A549 treated with CORT108297 at 1 μM for 4 hours (cell line): ENCODE measurements around the gene YBX2. TPM values are rescaled to one million over a fixed set of nuclear protein-coding genes. Genes with fewer than 3 reads are reported as not detected.

Experiments
- total RNA-seq: library from RNA; stranded (reverse); fragments of 200-300 nt; extraction: Qiagen RNA extraction; gene quantifications from 5 replicates; pipeline ENCODE4 v1.2.3, GENCODE V29; 2022

The YBX2 gene
- total RNA-seq, 1 experiment from 2014 or later: 0.65 TPM

Other genes starting within 250 kb of the YBX2 start
- not detected in 5 replicates for gene CLEC10A, start 214.4 kb downstream of the YBX2 start, total RNA-seq
- 0.14 TPM in 1 of 5 replicates, not detected in the others for gene ASGR2, start 179.8 kb downstream of the YBX2 start, total RNA-seq
- 0.59 to 1.4 TPM (median 1.2 TPM) in 5 replicates for gene ASGR1, start 115.3 kb downstream of the YBX2 start, total RNA-seq
- gene DLG4, start 74.8 kb downstream of the YBX2 start, total RNA-seq: 6.8 to 9.8 TPM (median 8.2 TPM) in 5 replicates
- gene ACADVL, start 74.7 kb downstream of the YBX2 start, total RNA-seq: 308 to 483 TPM (median 455 TPM) in 5 replicates
- gene DVL2, start 60.1 kb downstream of the YBX2 start, total RNA-seq: 30.7 to 43.1 TPM (median 40.7 TPM) in 5 replicates
- 82.4 to 100 TPM (median 91.5 TPM) in 5 replicates for gene PHF23, start 55.2 kb downstream of the YBX2 start, total RNA-seq
- gene GABARAP, start 52.2 kb downstream of the YBX2 start, total RNA-seq: 645 to 806 TPM (median 682 TPM) in 5 replicates
- gene CTDNEP1, start 42.9 kb downstream of the YBX2 start, total RNA-seq: 221 to 239 TPM (median 226 TPM) in 5 replicates
- 121 to 141 TPM (median 127 TPM) in 5 replicates for gene ELP5, start 42.4 kb downstream of the YBX2 start, total RNA-seq
- gene CLDN7, start 32.2 kb downstream of the YBX2 start, total RNA-seq: 0.84 to 1.2 TPM (median 0.97 TPM) in 5 replicates
- 0.15 to 0.27 TPM (median 0.26 TPM) in 5 replicates for gene SLC2A4, start 12.9 kb downstream of the YBX2 start, total RNA-seq
- gene EIF5A, start 13.0 kb upstream of the YBX2 start, total RNA-seq: 1,648 to 1,788 TPM (median 1,697 TPM) in 5 replicates
- gene GPS2, start 20.7 kb upstream of the YBX2 start, total RNA-seq: 88.2 to 105 TPM (median 103 TPM) in 5 replicates
- gene NEURL4, start 34.7 kb upstream of the YBX2 start, total RNA-seq: 22.9 to 38.3 TPM (median 34.9 TPM) in 5 replicates
- gene ACAP1, start 41.9 kb upstream of the YBX2 start, total RNA-seq: 0.48 to 5.1 TPM (median 4.2 TPM) in 5 replicates
- gene KCTD11, start 57.5 kb upstream of the YBX2 start, total RNA-seq: 11.8 to 15.9 TPM (median 13.7 TPM) in 5 replicates
- gene TMEM95, start 60.5 kb upstream of the YBX2 start, total RNA-seq: not detected in 5 replicates
- gene TNK1, start 86.5 kb upstream of the YBX2 start, total RNA-seq: 1.3 to 2.0 TPM (median 1.7 TPM) in 5 replicates
- gene PLSCR3, start 99.9 kb upstream of the YBX2 start, total RNA-seq: 37.4 to 45.9 TPM (median 43.5 TPM) in 5 replicates
- 177 to 231 TPM (median 209 TPM) in 5 replicates for gene TMEM256, start 109.5 kb upstream of the YBX2 start, total RNA-seq
- 12.1 to 21.2 TPM (median 19.3 TPM) in 5 replicates for gene NLGN2, start 113.2 kb upstream of the YBX2 start, total RNA-seq
- gene SPEM1, start 125.7 kb upstream of the YBX2 start, total RNA-seq: 0.13 TPM in 1 of 5 replicates, not detected in the others
- gene SPEM2, start 131.0 kb upstream of the YBX2 start, total RNA-seq: 0.05 to 0.10 TPM (median 0.08 TPM) in 4 of 5 replicates, not detected in the other
- gene SPEM3, start 134.2 kb upstream of the YBX2 start, total RNA-seq: 0.04 to 0.06 TPM in 2 of 5 replicates, not detected in the others
- gene TMEM102, start 140.8 kb upstream of the YBX2 start, total RNA-seq: 11.2 to 15.4 TPM (median 13.9 TPM) in 5 replicates
- gene FGF11, start 144.9 kb upstream of the YBX2 start, total RNA-seq: 0.92 to 1.6 TPM (median 1.4 TPM) in 5 replicates
- 5.2 to 9.8 TPM (median 8.8 TPM) in 5 replicates for gene CHRNB1, start 150.4 kb upstream of the YBX2 start, total RNA-seq
- 19.8 to 26.8 TPM (median 24.2 TPM) in 5 replicates for gene ZBTB4, start 185.0 kb upstream of the YBX2 start, total RNA-seq
- gene SLC35G6, start 186.8 kb upstream of the YBX2 start, total RNA-seq: not detected in 5 replicates
- gene POLR2A, start 189.7 kb upstream of the YBX2 start, total RNA-seq: 65.7 to 84.9 TPM (median 82.6 TPM) in 5 replicates